Fibroblast of villous mesenchyme (primary cell): Measurements from ENCODE around the gene TNFRSF25. TPM values are rescaled to one million over a fixed set of nuclear protein-coding genes. Genes with fewer than 3 reads are reported as not detected.

Source experiments
- DNase-seq: peaks from one replicate; pipeline ENCODE4 v3.0.0-alpha.2; 2010; ENCODE audit warnings: low read depth
- H3K4me3 ChIP-seq: 2 replicates; pipeline ENCODE4 v1.5.1; 2011; ENCODE audit warnings: low read depth, mild to moderate bottlenecking, low read length
- CTCF ChIP-seq: IDR thresholded peaks from 2 replicates; pipeline ENCODE4 v1.5.1; 2012; ENCODE audit warnings: low read depth, mild to moderate bottlenecking, low read length; ENCODE audit not compliant: insufficient read depth
- total RNA-seq: library from RNA; depleted of rRNA; stranded (reverse); fragments of >200 nt; gene quantifications from 2 replicates; pipeline ENCODE4 v1.2.3, GENCODE V29; 2012

The TNFRSF25 gene
- total RNA-seq, 1 donor: 3.9 TPM

- H3K4me3 ChIP-seq: no peak overlapping the region
- TF ChIP-seq CTCF: no peak
- no peak for DNase-seq
Measured at GRCh38 chr1:6491966-6492365, 26.0 kb upstream of the TNFRSF25 start.

DNA sequence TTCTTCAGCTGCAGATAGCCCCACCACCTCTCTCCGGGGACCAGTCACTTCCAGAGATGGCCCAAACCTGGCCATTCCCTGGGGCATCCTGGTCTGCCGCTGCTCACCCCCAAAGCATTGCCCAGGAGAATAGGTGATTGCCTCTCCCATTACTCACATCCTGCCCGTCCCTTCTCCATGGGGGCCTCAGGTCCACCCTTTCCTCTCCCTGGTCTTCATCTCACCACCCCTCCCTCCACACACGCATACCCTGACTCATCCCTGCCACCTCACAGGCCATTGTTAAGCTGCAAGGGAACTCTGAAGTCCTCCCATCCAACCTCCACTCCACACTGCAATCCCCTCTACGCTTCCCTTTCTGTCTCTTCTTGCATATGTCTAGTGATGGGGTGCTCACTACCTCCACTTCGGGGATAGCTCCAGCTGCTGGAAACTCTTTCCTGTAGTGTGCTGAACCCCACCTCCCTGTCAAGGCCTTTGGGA, 25.5 kb upstream of the TNFRSF25 start, which contains the start of gene PLEKHG5:
Gene PLEKHG5, minus strand, starts transcription at position 188 of the 483 bp plus-strand sequence. CDS start 14,096 bp downstream, outside the sequence.
- peak within 1 kb of the TSS; percentile 89 for H3K4me3 ChIP-seq
- DNase-seq: no peak
- no peak for TF ChIP-seq CTCF

DNA sequence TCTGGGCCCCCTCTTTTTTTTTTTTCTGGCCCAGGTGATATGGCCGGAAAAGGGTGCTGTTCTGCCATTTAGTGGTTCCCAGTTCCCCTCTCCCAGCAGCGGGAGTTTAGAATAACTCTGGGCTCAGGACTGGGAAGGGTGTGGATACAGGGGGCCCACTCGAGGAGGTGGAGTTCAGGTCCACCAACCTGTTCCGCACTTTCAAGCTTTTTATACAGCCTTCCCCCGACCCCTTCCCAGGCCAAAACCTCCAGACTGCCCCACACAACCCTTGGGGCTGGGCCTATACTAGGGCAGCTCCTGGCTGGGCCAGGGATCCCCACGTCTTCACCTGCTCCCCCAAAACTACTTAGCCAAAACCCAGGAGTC, 25.1 kb upstream of the TNFRSF25 start:
- DNase-seq: no peak
- peak overlapping the region; percentile 89 for H3K4me3 ChIP-seq
- TF ChIP-seq CTCF: no peak

GRCh38 chr1:6490181-6491080, 24.5 kb upstream of the TNFRSF25 start:
- peak overlapping the region; percentile 89 for H3K4me3 ChIP-seq
- peak; percentile 68 for DNase-seq
- TF ChIP-seq CTCF: no peak

- peak; percentile 65 for DNase-seq
- TF ChIP-seq CTCF: peak; percentile 93
- peak overlapping the region; percentile 89 for H3K4me3 ChIP-seq
Measured at GRCh38 chr1:6489799-6490180, 23.8 kb upstream of the TNFRSF25 start.

GRCh38 chr1:6489383-6489765, 23.4 kb upstream of the TNFRSF25 start:
- no peak for DNase-seq
- no peak overlapping the region for H3K4me3 ChIP-seq
- TF ChIP-seq CTCF: no peak
